Measurements from ENCODE around the gene CFLAR.

GRCh38 chr2:201111096-201111495 lies 4.9 kb upstream of the CFLAR start:
- TF ChIP-seq CTCF (conservative IDR thresholded peaks at IDR 0.05 in 1 of 2, IDR thresholded peaks at IDR 0.05 in 1 of 2; ENCODE audit: extremely low read depth in 1 of 2, insufficient read depth in 1 of 2, low read depth in 1 of 2, low read length in 2 of 2), result no peak
- no peak for TF ChIP-seq EZH2 (IDR thresholded peaks at IDR 0.05; ENCODE audit: borderline replicate concordance, low read length)
